Measurements from ENCODE around the gene RFC1. TPM values are rescaled to one million over a fixed set of nuclear protein-coding genes. Genes with fewer than 3 reads are reported as not detected.

Gene RFC1
- total and polyA plus RNA-seq, 9 of the 15 experiments (the other 6 are each of a cell fraction or from before 2014, with no cell fraction given): 16.8 to 85.6 (median 45.2) TPM

DNA sequence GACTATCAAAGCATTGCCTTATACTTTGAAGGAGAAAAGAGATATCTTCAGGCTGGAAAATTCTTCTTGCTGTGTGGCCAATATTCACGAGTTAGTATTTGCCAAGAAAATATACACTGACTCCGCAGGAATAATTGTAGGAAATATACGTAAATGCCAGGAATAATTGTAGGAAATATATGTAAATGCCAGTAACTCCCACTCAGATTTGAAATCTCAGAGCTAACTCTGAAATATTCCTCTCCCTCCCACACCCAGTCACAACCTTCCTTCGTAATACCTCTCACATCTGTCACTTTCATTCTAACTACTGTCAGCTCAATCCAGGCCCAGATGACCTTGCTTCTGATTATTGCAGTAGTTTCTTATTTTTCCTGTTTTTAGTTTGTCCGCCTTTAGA lies 110.3 kb downstream of the RFC1 start (continued):
- TF ChIP-seq ZEB2 (IDR thresholded peaks at IDR 0.05): no peak
- TF ChIP-seq, protein P1, sequence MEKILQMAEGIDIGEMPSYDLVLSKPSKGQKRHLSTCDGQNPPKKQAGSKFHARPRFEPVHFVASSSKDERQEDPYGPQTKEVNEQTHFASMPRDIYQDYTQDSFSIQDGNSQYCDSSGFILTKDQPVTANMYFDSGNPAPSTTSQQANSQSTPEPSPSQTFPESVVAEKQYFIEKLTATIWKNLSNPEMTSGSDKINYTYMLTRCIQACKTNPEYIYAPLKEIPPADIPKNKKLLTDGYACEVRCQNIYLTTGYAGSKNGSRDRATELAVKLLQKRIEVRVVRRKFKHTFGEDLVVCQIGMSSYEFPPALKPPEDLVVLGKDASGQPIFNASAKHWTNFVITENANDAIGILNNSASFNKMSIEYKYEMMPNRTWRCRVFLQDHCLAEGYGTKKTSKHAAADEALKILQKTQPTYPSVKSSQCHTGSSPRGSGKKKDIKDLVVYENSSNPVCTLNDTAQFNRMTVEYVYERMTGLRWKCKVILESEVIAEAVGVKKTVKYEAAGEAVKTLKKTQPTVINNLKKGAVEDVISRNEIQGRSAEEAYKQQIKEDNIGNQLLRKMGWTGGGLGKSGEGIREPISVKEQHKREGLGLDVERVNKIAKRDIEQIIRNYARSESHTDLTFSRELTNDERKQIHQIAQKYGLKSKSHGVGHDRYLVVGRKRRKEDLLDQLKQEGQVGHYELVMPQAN (IDR thresholded peaks at IDR 0.05; ENCODE audit: borderline replicate concordance): no peak
- TF ChIP-seq TAL1 (IDR thresholded peaks at IDR 0.05): no peak
- no peak for TF ChIP-seq L3MBTL2 (IDR thresholded peaks at IDR 0.05)
- TF ChIP-seq, protein P2, sequence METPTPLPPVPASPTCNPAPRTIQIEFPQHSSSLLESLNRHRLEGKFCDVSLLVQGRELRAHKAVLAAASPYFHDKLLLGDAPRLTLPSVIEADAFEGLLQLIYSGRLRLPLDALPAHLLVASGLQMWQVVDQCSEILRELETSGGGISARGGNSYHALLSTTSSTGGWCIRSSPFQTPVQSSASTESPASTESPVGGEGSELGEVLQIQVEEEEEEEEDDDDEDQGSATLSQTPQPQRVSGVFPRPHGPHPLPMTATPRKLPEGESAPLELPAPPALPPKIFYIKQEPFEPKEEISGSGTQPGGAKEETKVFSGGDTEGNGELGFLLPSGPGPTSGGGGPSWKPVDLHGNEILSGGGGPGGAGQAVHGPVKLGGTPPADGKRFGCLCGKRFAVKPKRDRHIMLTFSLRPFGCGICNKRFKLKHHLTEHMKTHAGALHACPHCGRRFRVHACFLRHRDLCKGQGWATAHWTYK (CRISPR knock-in tag; IDR thresholded peaks at IDR 0.05): no peak

DNA sequence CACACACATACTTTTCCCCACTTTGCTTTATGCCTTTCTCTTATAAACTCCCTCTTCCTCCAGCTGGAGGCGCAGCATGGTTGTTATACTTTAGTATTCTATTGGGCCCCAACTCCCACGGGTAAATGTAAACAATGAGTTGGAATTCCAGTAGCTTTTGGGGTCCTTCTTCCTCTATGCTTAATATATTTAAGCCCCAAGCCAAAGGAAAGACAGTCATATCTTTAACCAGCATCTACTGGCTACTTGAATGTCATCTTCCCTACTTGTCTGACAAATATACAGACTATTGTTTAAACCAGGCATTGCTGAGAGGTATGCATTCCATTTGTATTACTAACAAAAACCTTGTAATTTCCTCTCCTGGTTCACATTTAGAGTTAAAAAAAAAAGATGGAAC lies 110.9 kb downstream of the RFC1 start:
- WGBS (ENCODE audit: insufficient coverage, low coverage, missing lambda C conversion rate): 45% methylated on average over 2 of the region's 2 CpGs
- Histone ChIP-seq H3K27ac (ENCODE audit: extremely low read depth, low read depth, low read length) (no peak overlapping the region), H3K9me1 (ENCODE audit: control insufficient read depth, insufficient read depth, low read length) (no peaks in the 10 kb centered on the region), H3K36me3 (ENCODE audit: control insufficient read depth, insufficient read depth, low read length) (no peaks in the 10 kb centered on the region), H3K79me2 (ENCODE audit: control insufficient read depth, insufficient read depth, low read length) (no peaks in the 10 kb centered on the region), H3K9ac (ENCODE audit: insufficient read depth in 1 of 2, low read depth in 2 of 2, low read length in 2 of 2) (no peak overlapping the region), H3K4me1 (replicated peaks in 1 of 2; ENCODE audit: control insufficient read depth in 2 of 2, insufficient read depth in 2 of 2, low read length in 2 of 2) (no peaks in the 10 kb centered on the region), H3K4me3 (no peak overlapping the region), H3K9me3 (replicated peaks; ENCODE audit: control insufficient read depth, insufficient read depth, low read depth, low read length) (no peaks in the 10 kb centered on the region), H4K20me1 (replicated peaks; ENCODE audit: control insufficient read depth, insufficient read depth, low read length) (no peaks in the 10 kb centered on the region), H3K4me2 (ENCODE audit: insufficient read depth, low read length) (no peak overlapping the region), H2AFZ (ENCODE audit: low read depth, low read length) (0 out of 2 replicates have a peak overlapping the region, but pooled peaks have one; percentile 2), H3K27me3 (ENCODE audit: control insufficient read depth in 2 of 2, insufficient read depth in 2 of 2, low read length in 2 of 2) (no peaks in the 10 kb centered on the region)
- intact Hi-C loops (cut with micrococcal nuclease) (no loop called here), in situ Hi-C loops (cut with MboI) (no loop called here)
- ChIA-PET POLR2A (no interaction called here), CTCF (ENCODE audit: low intra/inter-chr PET ratio) (no interaction called here)
- DNase-seq (ENCODE audit: extremely low read depth in 1 of 4, low spot score in 3 of 4): peak; percentile 14 to 21 (median 16)
- FAIRE-seq: peak; percentile 67
- no TSS peak for BruUV-seq (replicated peaks)
- ATAC-seq: peak; percentile 81
- peak; percentile 44 to 59; a peak in 2 of 4 replicates for TF ChIP-seq FOXK2 (conservative IDR thresholded peaks at IDR 0.05 in 1 of 2, IDR thresholded peaks at IDR 0.05 in 1 of 2; ENCODE audit: low read depth in 2 of 2)
- TF ChIP-seq FOXA3 (CRISPR knock-in tag; conservative IDR thresholded peaks at IDR 0.05 in 1 of 2, IDR thresholded peaks at IDR 0.05 in 1 of 2): peak in 1 of 2 experiments; percentile 30; a peak in 1 of 4 replicates
- TF ChIP-seq SMARCA4 (IDR thresholded peaks at IDR 0.05): 0 out of 2 replicates have a peak, but pooled peaks have one; percentile 21
- TF ChIP-seq, protein P3, sequence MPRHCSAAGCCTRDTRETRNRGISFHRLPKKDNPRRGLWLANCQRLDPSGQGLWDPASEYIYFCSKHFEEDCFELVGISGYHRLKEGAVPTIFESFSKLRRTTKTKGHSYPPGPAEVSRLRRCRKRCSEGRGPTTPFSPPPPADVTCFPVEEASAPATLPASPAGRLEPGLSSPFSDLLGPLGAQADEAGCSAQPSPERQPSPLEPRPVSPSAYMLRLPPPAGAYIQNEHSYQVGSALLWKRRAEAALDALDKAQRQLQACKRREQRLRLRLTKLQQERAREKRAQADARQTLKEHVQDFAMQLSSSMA (CRISPR knock-in tag; IDR thresholded peaks at IDR 0.05): no peak
- TF ChIP-seq, protein P4, sequence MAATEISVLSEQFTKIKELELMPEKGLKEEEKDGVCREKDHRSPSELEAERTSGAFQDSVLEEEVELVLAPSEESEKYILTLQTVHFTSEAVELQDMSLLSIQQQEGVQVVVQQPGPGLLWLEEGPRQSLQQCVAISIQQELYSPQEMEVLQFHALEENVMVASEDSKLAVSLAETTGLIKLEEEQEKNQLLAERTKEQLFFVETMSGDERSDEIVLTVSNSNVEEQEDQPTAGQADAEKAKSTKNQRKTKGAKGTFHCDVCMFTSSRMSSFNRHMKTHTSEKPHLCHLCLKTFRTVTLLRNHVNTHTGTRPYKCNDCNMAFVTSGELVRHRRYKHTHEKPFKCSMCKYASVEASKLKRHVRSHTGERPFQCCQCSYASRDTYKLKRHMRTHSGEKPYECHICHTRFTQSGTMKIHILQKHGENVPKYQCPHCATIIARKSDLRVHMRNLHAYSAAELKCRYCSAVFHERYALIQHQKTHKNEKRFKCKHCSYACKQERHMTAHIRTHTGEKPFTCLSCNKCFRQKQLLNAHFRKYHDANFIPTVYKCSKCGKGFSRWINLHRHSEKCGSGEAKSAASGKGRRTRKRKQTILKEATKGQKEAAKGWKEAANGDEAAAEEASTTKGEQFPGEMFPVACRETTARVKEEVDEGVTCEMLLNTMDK (IDR thresholded peaks at IDR 0.05; ENCODE audit: borderline replicate concordance, insufficient read depth, low read depth, low read length, poor library complexity, severe bottlenecking): peak; percentile 17
- TF ChIP-seq, protein P5, sequence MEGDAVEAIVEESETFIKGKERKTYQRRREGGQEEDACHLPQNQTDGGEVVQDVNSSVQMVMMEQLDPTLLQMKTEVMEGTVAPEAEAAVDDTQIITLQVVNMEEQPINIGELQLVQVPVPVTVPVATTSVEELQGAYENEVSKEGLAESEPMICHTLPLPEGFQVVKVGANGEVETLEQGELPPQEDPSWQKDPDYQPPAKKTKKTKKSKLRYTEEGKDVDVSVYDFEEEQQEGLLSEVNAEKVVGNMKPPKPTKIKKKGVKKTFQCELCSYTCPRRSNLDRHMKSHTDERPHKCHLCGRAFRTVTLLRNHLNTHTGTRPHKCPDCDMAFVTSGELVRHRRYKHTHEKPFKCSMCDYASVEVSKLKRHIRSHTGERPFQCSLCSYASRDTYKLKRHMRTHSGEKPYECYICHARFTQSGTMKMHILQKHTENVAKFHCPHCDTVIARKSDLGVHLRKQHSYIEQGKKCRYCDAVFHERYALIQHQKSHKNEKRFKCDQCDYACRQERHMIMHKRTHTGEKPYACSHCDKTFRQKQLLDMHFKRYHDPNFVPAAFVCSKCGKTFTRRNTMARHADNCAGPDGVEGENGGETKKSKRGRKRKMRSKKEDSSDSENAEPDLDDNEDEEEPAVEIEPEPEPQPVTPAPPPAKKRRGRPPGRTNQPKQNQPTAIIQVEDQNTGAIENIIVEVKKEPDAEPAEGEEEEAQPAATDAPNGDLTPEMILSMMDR (IDR thresholded peaks at IDR 0.05 in 2 of 3, conservative IDR thresholded peaks at IDR 0.05 in 1 of 3; ENCODE audit: insufficient read depth in 2 of 3, low read depth in 1 of 3, low read length in 3 of 3): peak in 2 of 3 experiments; percentile 38 to 43; a peak in 3 of 6 replicates
- TF ChIP-seq RAD21 (CRISPR knock-in tag; conservative IDR thresholded peaks at IDR 0.05 in 1 of 2, IDR thresholded peaks at IDR 0.05 in 1 of 2): peak in 1 of 2 experiments; percentile 46; a peak in 3 of 4 replicates
